Muscle of arm (tissue), 12 donors: Measurements from ENCODE around the gene PSD2. TPM values are rescaled to one million over a fixed set of nuclear protein-coding genes. Genes with fewer than 3 reads are reported as not detected.
A peak's percentile ranks its signal among the peaks of the same experiment; 100 is the strongest.

Experiments
- DNase-seq: peaks from one replicate; pipeline ENCODE4 v3.0.0-alpha.2; 2013
- polyA plus RNA-seq, 12 donors: library from polyadenylated mRNA; unstranded; fragments of 120-200 nt; gene quantifications; one replicate each; pipeline ENCODE4 v1.2.1, GENCODE V29; 2013; ENCODE audit not compliant: insufficient read length in 12 of 12

Gene PSD2
- polyA plus RNA-seq, 12 donors: 0.17 to 0.68 (median 0.34) TPM; not detected in 2

DNA sequence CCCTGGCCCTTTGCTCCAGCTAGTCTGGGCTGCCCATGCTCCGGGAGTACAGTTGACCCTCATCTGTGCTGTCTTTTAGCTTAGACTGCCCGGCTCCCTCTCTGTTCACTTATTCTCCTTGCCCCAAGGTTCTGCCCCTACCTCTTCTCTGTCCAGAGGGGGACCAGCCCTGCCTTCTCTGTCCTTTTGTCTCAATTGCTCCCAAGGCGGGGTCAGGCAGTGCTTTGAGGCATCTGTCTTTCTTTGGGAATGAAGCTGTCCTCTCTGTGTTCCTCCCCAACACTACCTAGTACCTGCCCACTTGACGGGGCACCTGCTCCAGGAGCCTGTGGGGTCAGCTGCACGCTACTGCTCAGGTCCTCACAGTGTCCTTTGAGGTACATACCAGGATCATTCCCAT, 59.3 kb downstream of the PSD2 start:
- no peak for DNase-seq

DNA sequence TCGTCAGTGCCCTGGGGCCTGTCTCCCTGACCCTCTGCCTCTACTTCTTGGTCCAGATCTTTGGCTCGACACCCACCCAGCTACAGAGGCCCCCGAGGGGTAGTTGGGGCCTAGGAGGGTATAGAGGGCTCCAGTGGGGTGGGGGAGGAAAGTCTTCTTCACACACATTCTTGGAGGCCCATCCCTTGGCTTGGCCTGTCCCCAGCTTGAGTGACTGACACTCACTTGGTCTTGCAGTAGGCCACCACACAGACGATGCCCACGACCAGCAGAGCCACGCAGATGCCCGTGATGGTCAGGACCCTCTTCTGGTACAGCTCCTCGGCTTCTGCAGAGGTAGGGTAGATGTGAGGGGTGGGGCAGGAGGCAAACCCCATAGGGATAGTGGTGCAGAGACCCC, 59.8 kb downstream of the PSD2 start:
- DNase-seq: no peak

DNA sequence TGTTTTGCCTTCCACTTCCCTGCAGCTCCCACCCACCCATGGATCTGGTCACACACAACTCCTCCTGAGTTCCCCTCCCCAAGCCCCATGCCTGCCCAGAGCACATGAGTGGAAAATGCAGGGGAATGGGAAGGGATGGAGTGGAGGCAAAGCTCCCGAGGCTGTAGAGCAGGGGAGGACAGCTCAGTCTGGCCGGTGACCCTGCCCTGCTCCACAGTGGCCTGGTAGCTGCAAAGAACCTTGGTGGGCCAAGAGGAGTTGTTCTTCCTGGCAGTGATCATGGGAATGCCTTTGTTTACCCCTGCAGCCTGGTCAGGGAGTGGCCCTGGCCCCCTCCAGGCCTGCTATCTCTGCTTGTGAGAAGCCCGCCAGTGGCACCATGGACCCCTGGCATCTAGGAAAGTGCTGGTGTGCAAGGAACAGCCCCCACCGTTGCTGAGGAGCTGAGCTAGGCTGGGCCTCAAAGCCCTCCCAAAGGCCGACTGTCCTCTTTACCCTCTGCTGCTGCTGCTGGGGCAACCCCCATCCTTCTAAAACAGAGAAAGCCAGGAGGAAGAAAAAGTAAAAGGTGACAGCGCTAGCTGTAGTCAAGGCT, 60.4 kb downstream of the PSD2 start:
- DNase-seq: no peak

- no peak for DNase-seq
Observed at GRCh38 chr5:139856714-139857113, 61.1 kb downstream of the PSD2 start.

DNA sequence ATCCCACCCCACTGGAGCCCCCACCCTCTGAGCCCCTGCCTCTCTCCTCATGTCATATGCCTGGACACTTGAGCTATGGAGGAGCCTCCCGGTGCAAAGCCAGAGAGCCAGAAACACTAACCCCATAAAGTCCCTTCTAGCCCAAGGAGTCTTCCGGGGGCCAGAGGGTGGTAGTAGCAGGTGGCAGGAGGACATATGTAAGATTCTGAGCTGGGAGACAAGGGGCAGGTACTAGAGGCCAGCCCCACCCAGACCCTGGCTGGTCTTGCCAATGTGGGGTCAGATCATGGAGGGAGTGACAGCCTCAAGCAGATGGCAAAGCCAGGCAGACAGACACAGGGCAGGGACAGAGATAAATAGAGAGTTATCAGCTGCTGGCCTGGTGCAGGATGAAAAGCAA, 63.4 kb downstream of the PSD2 start:
- DNase-seq: no peak

DNA sequence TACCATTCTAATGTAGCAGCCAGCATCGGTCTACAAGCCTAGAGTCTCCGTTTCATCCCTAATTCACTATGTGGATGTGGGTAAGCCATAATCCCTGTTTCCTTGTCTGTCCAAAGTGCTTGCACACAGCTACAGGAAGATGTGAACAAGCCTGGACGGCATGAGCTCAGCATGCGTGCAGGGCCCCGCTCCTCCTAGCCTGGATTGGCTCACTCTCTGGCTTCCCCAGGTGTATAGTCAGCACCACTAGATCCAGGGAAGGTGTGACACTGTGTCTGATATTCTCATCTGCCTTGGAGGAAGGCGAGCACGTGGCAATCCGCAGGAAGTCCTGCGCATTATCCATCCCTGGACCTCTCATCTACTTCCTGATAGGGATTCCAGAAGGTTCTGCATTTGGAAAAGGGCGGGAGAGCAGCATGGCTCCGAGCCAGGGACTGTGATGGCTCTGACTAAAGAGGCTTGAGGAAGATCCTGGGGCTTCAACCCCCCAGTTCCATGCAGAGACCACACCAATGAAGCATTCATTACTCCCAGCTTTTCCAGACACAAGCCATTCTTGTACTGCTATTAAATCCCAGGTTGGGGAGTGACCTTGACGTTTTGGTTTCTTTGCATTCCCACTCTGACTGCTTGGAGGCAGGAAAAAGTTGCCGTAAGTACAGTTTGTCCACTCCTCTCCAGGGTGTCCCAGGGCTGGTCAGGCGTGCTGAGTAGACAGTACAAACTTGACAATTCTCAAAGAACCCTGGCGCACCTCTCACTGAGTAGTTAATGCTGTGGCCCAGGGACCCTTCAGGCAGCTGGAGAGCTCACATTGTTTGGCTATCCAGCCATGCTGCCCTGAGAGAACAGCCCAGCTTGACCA, 65.6 kb downstream of the PSD2 start:
- DNase-seq: no peak

- DNase-seq: no peak
Observed at GRCh38 chr5:139861889-139862207, 66.2 kb downstream of the PSD2 start.

DNA sequence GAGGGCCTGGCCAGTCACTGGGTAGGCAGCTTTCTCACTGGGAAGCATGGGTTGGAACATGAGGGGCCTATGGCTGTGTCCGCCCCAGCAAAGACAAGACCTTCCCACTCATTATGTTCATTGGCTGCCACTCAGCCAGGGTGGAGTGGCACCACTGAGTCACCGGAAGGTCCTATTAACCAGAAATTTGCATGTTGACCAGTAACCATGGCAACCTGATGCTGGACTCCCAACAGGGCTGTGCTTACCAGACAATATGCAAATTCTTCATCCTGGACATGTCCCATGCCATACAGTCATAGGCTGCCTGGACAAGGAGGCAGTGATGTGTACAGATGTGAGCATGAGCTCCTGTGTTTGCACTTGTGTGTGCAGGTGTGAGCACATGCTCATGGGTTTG, 66.7 kb downstream of the PSD2 start:
- DNase-seq: no peak

DNA sequence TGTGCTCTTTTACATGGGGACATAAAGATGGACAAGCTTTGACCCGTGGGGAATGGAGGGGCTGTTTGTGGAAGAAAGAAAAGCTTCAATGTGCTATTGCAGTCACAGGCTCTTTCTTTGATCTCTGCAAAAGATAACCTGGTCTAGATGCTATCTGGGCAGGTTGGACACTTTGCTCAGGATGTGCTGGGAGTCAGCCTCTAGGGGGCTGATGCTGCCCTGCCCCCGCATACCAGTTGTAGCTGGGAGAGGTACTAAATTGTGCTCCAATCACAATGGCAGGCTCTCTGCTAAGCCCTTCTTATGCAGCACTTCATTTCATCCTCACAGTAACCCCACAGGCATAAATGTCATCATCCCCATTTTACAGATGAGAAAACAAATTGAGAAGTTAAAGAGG, 67.2 kb downstream of the PSD2 start:
- no peak for DNase-seq

- no peak for DNase-seq
Observed at GRCh38 chr5:139863361-139863760, 67.8 kb downstream of the PSD2 start.

- DNase-seq: peak; percentile 62
Observed at GRCh38 chr5:139863855-139864558, 68.4 kb downstream of the PSD2 start.

- no peak for DNase-seq
Observed at GRCh38 chr5:139864716-139865483, 69.3 kb downstream of the PSD2 start.

- DNase-seq: no peak
Observed at GRCh38 chr5:139867109-139867508, 71.5 kb downstream of the PSD2 start.

GRCh38 chr5:139867581-139867980, 72.0 kb downstream of the PSD2 start:
- no peak for DNase-seq

- no peak for DNase-seq
Observed at GRCh38 chr5:139869042-139869790, 73.6 kb downstream of the PSD2 start.

- no peak for DNase-seq
Observed at GRCh38 chr5:139870677-139871076, 75.1 kb downstream of the PSD2 start.

GRCh38 chr5:139871614-139872013, 76.0 kb downstream of the PSD2 start:
- DNase-seq: no peak

- no peak for DNase-seq
Observed at GRCh38 chr5:139872052-139872766, 76.6 kb downstream of the PSD2 start.

GRCh38 chr5:139872851-139873794, 77.5 kb downstream of the PSD2 start:
- DNase-seq: no peak

GRCh38 chr5:139875957-139876356, 80.3 kb downstream of the PSD2 start:
- no peak for DNase-seq
